HEK293 (cell line): ENCODE data around the gene ANGPT4.

ENCODE experiments used
- CTCF ChIA-PET: fragments of 350-600 bp; formaldehyde crosslinking; extraction: SDS; loops from one replicate; lab custom pipeline; 2021; ENCODE audit warnings: antibody characterized with exemption; lab: Yijun Ruan, JAX
- POLR2A ChIA-PET: fragments of 300-600 bp; formaldehyde crosslinking; extraction: SDS; loops from one replicate; lab custom pipeline; 2020; ENCODE audit warnings: antibody characterized with exemption, inconsistent platforms; lab: Yijun Ruan, JAX
- H3K27ac ChIP-seq: fragments of 200-500 bp; sonication (Bioruptor generic); 2 replicates; pipeline ENCODE4 v1.5.1; 2014; ENCODE audit warnings: low read depth, low read length, control low read depth, inconsistent platforms; ENCODE audit errors: extremely low read depth
- H3K36me3 ChIP-seq, 2 experiments: fragments of 200-500 bp in 1 of 2; sonication (Bioruptor generic) in 1 of 2; 1 replicate in 1 of 2; 2 replicates in 1 of 2; pipeline ENCODE4 v1.5.1; 2014 to 2017; ENCODE audit warnings: inconsistent platforms in 2 of 2, low read length in 2 of 2; ENCODE audit not compliant: control insufficient read depth in 2 of 2, insufficient read depth in 1 of 2
- H3K4me1 ChIP-seq: fragments of 200-500 bp; sonication (Bioruptor generic); 2 replicates; pipeline ENCODE4 v1.5.1; 2014; ENCODE audit warnings: mild to moderate bottlenecking, low read length, inconsistent platforms; ENCODE audit not compliant: control insufficient read depth, insufficient read depth
- H3K4me3 ChIP-seq: 2 replicates; pipeline ENCODE4 v1.5.1; 2011; ENCODE audit warnings: low read depth, mild to moderate bottlenecking, control low read depth, low read length, moderate library complexity
- H3K9me3 ChIP-seq: fragments of 200-500 bp; sonication (Bioruptor generic); 2 replicates; pipeline ENCODE4 v1.5.1; 2014; ENCODE audit warnings: low read depth, low read length, inconsistent platforms; ENCODE audit not compliant: control insufficient read depth, insufficient read depth
- BCL11A ChIP-seq: fragments of 450-650 bp; formaldehyde crosslinking; IDR thresholded peaks from 2 replicates; pipeline ENCODE4 v1.5.1; 2016; ENCODE audit warnings: low read depth, missing biosample characterization, missing genetic modification characterization
- EGR2 ChIP-seq: fragments of 450-650 bp; formaldehyde crosslinking; IDR thresholded peaks from 2 replicates; pipeline ENCODE4 v1.5.1; 2016; ENCODE audit warnings: low read depth, missing biosample characterization, missing genetic modification characterization
- GLIS1 ChIP-seq: fragments of 450-650 bp; formaldehyde crosslinking; IDR thresholded peaks from 2 replicates; pipeline ENCODE4 v1.5.1; 2016; ENCODE audit warnings: missing biosample characterization, missing genetic modification characterization
- KLF1 ChIP-seq: fragments of 450-650 bp; formaldehyde crosslinking; IDR thresholded peaks from 2 replicates; pipeline ENCODE4 v1.5.1; 2016; ENCODE audit warnings: missing biosample characterization, missing genetic modification characterization
- KLF10 ChIP-seq: fragments of 450-650 bp; IDR thresholded peaks from 2 replicates; pipeline ENCODE4 v1.5.1; 2018; ENCODE audit warnings: missing biosample characterization, mild to moderate bottlenecking, missing genetic modification characterization
- PATZ1 ChIP-seq: fragments of 450-650 bp; formaldehyde crosslinking; IDR thresholded peaks from 2 replicates; pipeline ENCODE4 v1.5.1; 2016; ENCODE audit warnings: missing biosample characterization, missing genetic modification characterization
- SCRT2 ChIP-seq: fragments of 450-650 bp; formaldehyde crosslinking; IDR thresholded peaks from 2 replicates; pipeline ENCODE4 v1.5.1; 2016; ENCODE audit warnings: missing biosample characterization, missing genetic modification characterization
- SP2 ChIP-seq: fragments of 450-650 bp; formaldehyde crosslinking; IDR thresholded peaks from 2 replicates; pipeline ENCODE4 v1.5.1; 2016; ENCODE audit warnings: missing biosample characterization, missing genetic modification characterization
- TCF7L2 ChIP-seq: IDR thresholded peaks from 2 replicates; pipeline ENCODE4 v1.6.1; 2011; ENCODE audit warnings: low read depth, mild to moderate bottlenecking, inconsistent platforms, low read length, moderate library complexity, borderline replicate concordance
- YY2 ChIP-seq: fragments of 450-650 bp; formaldehyde crosslinking; IDR thresholded peaks from 2 replicates; pipeline ENCODE4 v1.5.1; 2016; ENCODE audit warnings: missing biosample characterization, missing genetic modification characterization
- ZBTB17 ChIP-seq: fragments of 450-650 bp; formaldehyde crosslinking; IDR thresholded peaks from 2 replicates; pipeline ENCODE4 v1.5.1; 2016; ENCODE audit warnings: missing biosample characterization, missing genetic modification characterization
- ZBTB6 ChIP-seq: fragments of 450-650 bp; formaldehyde crosslinking; IDR thresholded peaks from 2 replicates; pipeline ENCODE4 v1.5.1; 2017; ENCODE audit warnings: missing biosample characterization, missing genetic modification characterization
- ZEB2 ChIP-seq: fragments of 450-650 bp; formaldehyde crosslinking; IDR thresholded peaks from 2 replicates; pipeline ENCODE4 v1.5.1; 2016; ENCODE audit warnings: missing biosample characterization, missing genetic modification characterization
- ZFHX2 ChIP-seq: fragments of 450-650 bp; formaldehyde crosslinking; conservative IDR thresholded peaks from 2 replicates; pipeline ENCODE4 v1.5.1; 2016; ENCODE audit warnings: missing biosample characterization, missing genetic modification characterization
- ZNF114 ChIP-seq: fragments of 450-650 bp; formaldehyde crosslinking; IDR thresholded peaks from 2 replicates; pipeline ENCODE4 v1.5.0; 2017; ENCODE audit warnings: missing biosample characterization, missing genetic modification characterization
- ZNF121 ChIP-seq: fragments of 450-650 bp; formaldehyde crosslinking; IDR thresholded peaks from 2 replicates; pipeline ENCODE4 v1.5.1; 2016; ENCODE audit warnings: missing biosample characterization, missing genetic modification characterization
- ZNF133 ChIP-seq: fragments of 450-650 bp; formaldehyde crosslinking; IDR thresholded peaks from 2 replicates; pipeline ENCODE4 v1.5.1; 2016; ENCODE audit warnings: missing biosample characterization, missing genetic modification characterization
- ZNF292 ChIP-seq: fragments of 450-650 bp; formaldehyde crosslinking; IDR thresholded peaks from 2 replicates; pipeline ENCODE4 v1.5.1; 2016; ENCODE audit warnings: low read depth, missing biosample characterization, missing genetic modification characterization, borderline replicate concordance
- ZNF366 ChIP-seq: fragments of 450-650 bp; formaldehyde crosslinking; conservative IDR thresholded peaks from 2 replicates; pipeline ENCODE4 v1.5.1; 2016; ENCODE audit warnings: missing biosample characterization, missing genetic modification characterization
- ZNF37A ChIP-seq: fragments of 450-650 bp; IDR thresholded peaks from 2 replicates; pipeline ENCODE4 v1.5.1; 2018; ENCODE audit warnings: missing biosample characterization, missing genetic modification characterization
- ZNF394 ChIP-seq: fragments of 450-650 bp; formaldehyde crosslinking; IDR thresholded peaks from 2 replicates; pipeline ENCODE4 v1.5.1; 2016; ENCODE audit warnings: missing biosample characterization, missing genetic modification characterization, mild to moderate bottlenecking, moderate library complexity, borderline replicate concordance
- ZNF423 ChIP-seq: fragments of 450-650 bp; formaldehyde crosslinking; IDR thresholded peaks from 2 replicates; pipeline ENCODE4 v1.5.1; 2016; ENCODE audit warnings: missing biosample characterization, missing genetic modification characterization
- ZNF426 ChIP-seq: fragments of 450-650 bp; formaldehyde crosslinking; IDR thresholded peaks from 2 replicates; pipeline ENCODE4 v1.5.1; 2017; ENCODE audit warnings: missing biosample characterization, missing genetic modification characterization, mild to moderate bottlenecking, inconsistent platforms, moderate library complexity
- ZNF548 ChIP-seq: fragments of 450-650 bp; formaldehyde crosslinking; IDR thresholded peaks from 2 replicates; pipeline ENCODE4 v1.5.1; 2016; ENCODE audit warnings: missing biosample characterization, missing genetic modification characterization
- ZNF600 ChIP-seq: fragments of 450-650 bp; formaldehyde crosslinking; IDR thresholded peaks from 2 replicates; pipeline ENCODE4 v1.5.1; 2016; ENCODE audit warnings: missing biosample characterization, missing genetic modification characterization
- ZNF624 ChIP-seq: fragments of 450-650 bp; formaldehyde crosslinking; IDR thresholded peaks from 2 replicates; pipeline ENCODE4 v1.5.1; 2017; ENCODE audit warnings: missing biosample characterization, missing genetic modification characterization
- ZNF629 ChIP-seq: fragments of 450-650 bp; formaldehyde crosslinking; IDR thresholded peaks from 2 replicates; pipeline ENCODE4 v1.5.1; 2017; ENCODE audit warnings: missing biosample characterization, missing genetic modification characterization
- ZNF664 ChIP-seq: fragments of 450-650 bp; formaldehyde crosslinking; IDR thresholded peaks from 2 replicates; pipeline ENCODE4 v1.5.1; 2016; ENCODE audit warnings: missing biosample characterization, missing genetic modification characterization
- TF ChIP-seq, protein P1 (sequence below): fragments of 450-650 bp; formaldehyde crosslinking; IDR thresholded peaks from 2 replicates; pipeline ENCODE4 v1.5.1; 2016; ENCODE audit warnings: missing biosample characterization, missing genetic modification characterization
- TF ChIP-seq, protein P2 (sequence below): fragments of 450-650 bp; formaldehyde crosslinking; IDR thresholded peaks from 2 replicates; pipeline ENCODE4 v1.5.1; 2016; ENCODE audit warnings: missing biosample characterization, missing genetic modification characterization
- TF ChIP-seq, protein P3 (sequence below): fragments of 450-650 bp; formaldehyde crosslinking; IDR thresholded peaks from 2 replicates; pipeline ENCODE4 v1.5.1; 2017; ENCODE audit warnings: missing biosample characterization, mild to moderate bottlenecking, missing genetic modification characterization, moderate library complexity
- TF ChIP-seq, protein P4 (sequence below): fragments of 450-650 bp; formaldehyde crosslinking; IDR thresholded peaks from 2 replicates; pipeline ENCODE4 v1.5.1; 2016; ENCODE audit warnings: missing biosample characterization, missing genetic modification characterization

ANGPT4 gene

DNA sequence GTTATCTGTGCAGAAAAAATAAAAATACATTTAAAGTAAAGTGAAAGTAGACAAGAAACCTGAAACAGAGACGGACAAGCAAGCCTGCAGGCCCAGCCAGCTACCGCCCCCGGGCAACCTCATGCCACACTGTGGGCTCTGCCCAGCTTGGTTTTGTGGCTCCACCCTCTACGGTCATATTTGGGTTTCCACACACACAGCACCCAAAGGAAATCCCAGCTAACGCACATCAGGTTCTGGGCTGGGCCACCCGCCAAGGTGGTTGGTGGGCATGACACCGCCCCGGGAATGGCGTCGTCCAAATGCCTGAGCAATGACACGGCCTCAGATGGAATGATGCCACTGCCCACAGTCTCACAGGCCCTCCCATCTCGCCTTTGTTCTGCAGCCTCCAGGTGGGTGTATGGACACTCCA lies 59.8 kb downstream of the ANGPT4 start:
- no peaks in the 10 kb centered on the region for H3K9me3 ChIP-seq
- ChIA-PET CTCF (interaction anchor here (1.1 to 1.2 kb wide), 2 partner anchors 100 kb away, joined by 3 to 5 read pairs; no protein-coding TSS in a partner anchor), POLR2A (no interaction called here)
- no peak overlapping the region for H3K27ac ChIP-seq
- no peaks in the 10 kb centered on the region for H3K36me3 ChIP-seq
- H3K4me1 ChIP-seq: no peaks in the 10 kb centered on the region
- H3K4me3 ChIP-seq: no peak overlapping the region
- TF ChIP-seq TCF7L2 (no peak), ZNF629 (tag by site-specific recombination) (peak; percentile 75), ZNF624 (tag by site-specific recombination) (no peak), ZFHX2 (tag by site-specific recombination) (peak; percentile 95), EGR2 (tag by site-specific recombination) (peak; percentile 92), ZBTB6 (tag by site-specific recombination) (no peak), ZNF292 (no peak), BCL11A (tag by site-specific recombination) (no peak), PATZ1 (tag by site-specific recombination) (no peak), ZNF121 (tag by site-specific recombination) (no peak), SP2 (tag by site-specific recombination) (peak; percentile 36; the same call in 1 of the 2 replicates), GLIS1 (tag by site-specific recombination) (0 out of 2 replicates have a peak, but pooled peaks have one; percentile 22), ZNF548 (tag by site-specific recombination) (no peak), ZNF600 (tag by site-specific recombination) (peak; percentile 90), ZNF664 (no peak), KLF1 (tag by site-specific recombination) (peak; percentile 81), ZNF133 (tag by site-specific recombination) (no peak), YY2 (0 out of 2 replicates have a peak, but pooled peaks have one; percentile 29), ZBTB17 (tag by site-specific recombination) (no peak), ZNF423 (tag by site-specific recombination) (no peak), ZEB2 (no peak), ZNF426 (tag by site-specific recombination) (no peak), KLF10 (tag by site-specific recombination) (no peak), ZNF366 (tag by site-specific recombination) (peak; percentile 59), ZNF394 (tag by site-specific recombination) (no peak), ZNF37A (no peak), ZNF114 (tag by site-specific recombination) (no peak), SCRT2 (tag by site-specific recombination) (no peak)
- TF ChIP-seq, protein P1, sequence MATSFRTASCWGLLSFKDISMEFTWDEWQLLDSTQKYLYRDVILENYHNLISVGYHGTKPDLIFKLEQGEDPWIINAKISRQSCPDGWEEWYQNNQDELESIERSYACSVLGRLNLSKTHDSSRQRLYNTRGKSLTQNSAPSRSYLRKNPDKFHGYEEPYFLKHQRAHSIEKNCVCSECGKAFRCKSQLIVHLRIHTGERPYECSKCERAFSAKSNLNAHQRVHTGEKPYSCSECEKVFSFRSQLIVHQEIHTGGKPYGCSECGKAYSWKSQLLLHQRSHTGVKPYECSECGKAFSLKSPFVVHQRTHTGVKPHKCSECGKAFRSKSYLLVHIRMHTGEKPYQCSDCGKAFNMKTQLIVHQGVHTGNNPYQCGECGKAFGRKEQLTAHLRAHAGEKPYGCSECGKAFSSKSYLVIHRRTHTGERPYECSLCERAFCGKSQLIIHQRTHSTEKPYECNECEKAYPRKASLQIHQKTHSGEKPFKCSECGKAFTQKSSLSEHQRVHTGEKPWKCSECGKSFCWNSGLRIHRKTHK (tag by site-specific recombination): no peak
- TF ChIP-seq, protein P2, sequence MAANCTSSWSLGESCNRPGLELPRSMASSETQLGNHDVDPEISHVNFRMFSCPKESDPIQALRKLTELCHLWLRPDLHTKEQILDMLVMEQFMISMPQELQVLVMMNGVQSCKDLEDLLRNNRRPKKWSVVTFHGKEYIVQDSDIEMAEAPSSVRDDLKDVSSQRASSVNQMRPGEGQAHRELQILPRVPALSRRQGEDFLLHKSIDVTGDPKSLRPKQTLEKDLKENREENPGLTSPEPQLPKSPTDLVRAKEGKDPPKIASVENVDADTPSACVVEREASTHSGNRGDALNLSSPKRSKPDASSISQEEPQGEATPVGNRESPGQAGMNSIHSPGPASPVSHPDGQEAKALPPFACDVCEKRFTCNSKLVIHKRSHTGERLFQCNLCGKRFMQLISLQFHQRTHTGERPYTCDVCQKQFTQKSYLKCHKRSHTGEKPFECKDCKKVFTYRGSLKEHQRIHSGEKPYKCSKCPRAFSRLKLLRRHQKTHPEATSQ (tag by site-specific recombination): no peak
- TF ChIP-seq, protein P3, sequence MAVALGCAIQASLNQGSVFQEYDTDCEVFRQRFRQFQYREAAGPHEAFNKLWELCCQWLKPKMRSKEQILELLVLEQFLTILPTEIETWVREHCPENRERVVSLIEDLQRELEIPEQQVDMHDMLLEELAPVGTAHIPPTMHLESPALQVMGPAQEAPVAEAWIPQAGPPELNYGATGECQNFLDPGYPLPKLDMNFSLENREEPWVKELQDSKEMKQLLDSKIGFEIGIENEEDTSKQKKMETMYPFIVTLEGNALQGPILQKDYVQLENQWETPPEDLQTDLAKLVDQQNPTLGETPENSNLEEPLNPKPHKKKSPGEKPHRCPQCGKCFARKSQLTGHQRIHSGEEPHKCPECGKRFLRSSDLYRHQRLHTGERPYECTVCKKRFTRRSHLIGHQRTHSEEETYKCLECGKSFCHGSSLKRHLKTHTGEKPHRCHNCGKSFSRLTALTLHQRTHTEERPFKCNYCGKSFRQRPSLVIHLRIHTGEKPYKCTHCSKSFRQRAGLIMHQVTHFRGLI: no peak
- TF ChIP-seq, protein P4, sequence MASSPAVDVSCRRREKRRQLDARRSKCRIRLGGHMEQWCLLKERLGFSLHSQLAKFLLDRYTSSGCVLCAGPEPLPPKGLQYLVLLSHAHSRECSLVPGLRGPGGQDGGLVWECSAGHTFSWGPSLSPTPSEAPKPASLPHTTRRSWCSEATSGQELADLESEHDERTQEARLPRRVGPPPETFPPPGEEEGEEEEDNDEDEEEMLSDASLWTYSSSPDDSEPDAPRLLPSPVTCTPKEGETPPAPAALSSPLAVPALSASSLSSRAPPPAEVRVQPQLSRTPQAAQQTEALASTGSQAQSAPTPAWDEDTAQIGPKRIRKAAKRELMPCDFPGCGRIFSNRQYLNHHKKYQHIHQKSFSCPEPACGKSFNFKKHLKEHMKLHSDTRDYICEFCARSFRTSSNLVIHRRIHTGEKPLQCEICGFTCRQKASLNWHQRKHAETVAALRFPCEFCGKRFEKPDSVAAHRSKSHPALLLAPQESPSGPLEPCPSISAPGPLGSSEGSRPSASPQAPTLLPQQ: 0 out of 2 replicates have a peak, but pooled peaks have one; percentile 18
